ENCODE measurements around the gene NKIRAS1. TPM values are rescaled to one million over a fixed set of nuclear protein-coding genes. Genes with fewer than 3 reads are reported as not detected.

Gene NKIRAS1
- total and polyA plus RNA-seq, 2 of the 8 experiments (the other 6 are each of a cell fraction or from before 2014, with no cell fraction given): 3.4 to 7.0 TPM

GRCh38 chr3:23885210-23885609, 31.6 kb downstream of the NKIRAS1 start (continued):
- TF ChIP-seq, protein P1, sequence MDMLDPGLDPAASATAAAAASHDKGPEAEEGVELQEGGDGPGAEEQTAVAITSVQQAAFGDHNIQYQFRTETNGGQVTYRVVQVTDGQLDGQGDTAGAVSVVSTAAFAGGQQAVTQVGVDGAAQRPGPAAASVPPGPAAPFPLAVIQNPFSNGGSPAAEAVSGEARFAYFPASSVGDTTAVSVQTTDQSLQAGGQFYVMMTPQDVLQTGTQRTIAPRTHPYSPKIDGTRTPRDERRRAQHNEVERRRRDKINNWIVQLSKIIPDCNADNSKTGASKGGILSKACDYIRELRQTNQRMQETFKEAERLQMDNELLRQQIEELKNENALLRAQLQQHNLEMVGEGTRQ (IDR thresholded peaks at IDR 0.05; ENCODE audit: low read length): no peak

Measured in H1 (cell line).